T-helper 1 cell treated with Interleukin-12 subunit alpha and Interleukin-12 subunit beta and Interleukin-4 antibody, amounts not matched to agents 30 ng/mL and 1 ng/mL, for 36 hours (primary cell): ENCODE results near the gene CATSPERZ. TPM values are rescaled to one million over a fixed set of nuclear protein-coding genes. Genes with fewer than 3 reads are reported as not detected.

Experiments
- intact Hi-C: fragments of 100-400 bp; cut with micrococcal nuclease; formaldehyde crosslinking; loops from one replicate; pipeline ENCODE4 v1.15.1; 2024
- total RNA-seq: library from RNA; stranded (reverse); gene quantifications from 2 replicates; pipeline ENCODE4 v1.2.3, GENCODE V29; 2022

CATSPERZ gene
- total RNA-seq, 1 donor from 2014 or later, result not detected

DNA sequence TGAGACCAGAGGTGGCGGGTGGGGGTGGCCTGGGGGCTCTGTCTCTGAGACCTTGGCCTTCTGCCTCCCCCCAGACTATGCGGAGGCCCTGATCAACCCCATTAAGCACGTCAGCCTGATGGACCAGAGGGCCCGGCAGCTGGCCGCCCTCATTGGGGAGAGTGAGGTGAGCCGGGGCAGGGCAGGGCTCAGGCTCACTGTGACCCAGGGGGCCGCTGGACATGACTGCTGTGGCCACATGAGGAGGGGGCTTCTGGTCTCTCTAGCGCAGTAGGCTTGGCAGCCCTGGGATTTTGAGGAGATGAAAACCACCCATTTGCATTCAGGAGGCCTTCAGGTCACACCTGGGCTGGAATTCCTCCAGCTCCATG is 36.2 kb upstream of the CATSPERZ start:
- intact Hi-C loops, result no loop called here

DNA sequence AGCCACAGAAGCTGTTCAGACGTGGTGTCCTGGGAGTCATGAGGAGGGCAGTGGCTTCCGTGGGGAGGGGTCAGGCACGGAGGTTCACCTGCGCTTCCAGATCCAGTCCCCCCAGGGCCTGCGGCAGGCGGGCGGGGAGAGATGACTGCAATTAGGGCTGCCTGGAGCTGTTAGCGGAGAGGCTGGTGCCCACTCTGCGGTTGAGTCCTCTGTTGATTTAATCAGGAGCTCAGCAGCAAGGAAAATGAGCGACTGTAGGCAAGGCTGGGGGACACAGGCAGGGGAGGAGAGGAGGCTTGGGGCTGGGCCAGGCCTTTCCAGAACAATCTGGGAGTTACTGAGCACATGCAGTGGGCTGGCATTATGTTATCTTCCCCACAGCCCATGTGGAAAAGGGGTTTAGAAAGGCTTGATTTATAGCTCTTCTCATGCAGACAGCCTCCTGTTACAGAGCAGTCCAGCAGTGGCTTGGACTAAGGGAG is 35.7 kb upstream of the CATSPERZ start:
- intact Hi-C loops, result no loop called here

DNA sequence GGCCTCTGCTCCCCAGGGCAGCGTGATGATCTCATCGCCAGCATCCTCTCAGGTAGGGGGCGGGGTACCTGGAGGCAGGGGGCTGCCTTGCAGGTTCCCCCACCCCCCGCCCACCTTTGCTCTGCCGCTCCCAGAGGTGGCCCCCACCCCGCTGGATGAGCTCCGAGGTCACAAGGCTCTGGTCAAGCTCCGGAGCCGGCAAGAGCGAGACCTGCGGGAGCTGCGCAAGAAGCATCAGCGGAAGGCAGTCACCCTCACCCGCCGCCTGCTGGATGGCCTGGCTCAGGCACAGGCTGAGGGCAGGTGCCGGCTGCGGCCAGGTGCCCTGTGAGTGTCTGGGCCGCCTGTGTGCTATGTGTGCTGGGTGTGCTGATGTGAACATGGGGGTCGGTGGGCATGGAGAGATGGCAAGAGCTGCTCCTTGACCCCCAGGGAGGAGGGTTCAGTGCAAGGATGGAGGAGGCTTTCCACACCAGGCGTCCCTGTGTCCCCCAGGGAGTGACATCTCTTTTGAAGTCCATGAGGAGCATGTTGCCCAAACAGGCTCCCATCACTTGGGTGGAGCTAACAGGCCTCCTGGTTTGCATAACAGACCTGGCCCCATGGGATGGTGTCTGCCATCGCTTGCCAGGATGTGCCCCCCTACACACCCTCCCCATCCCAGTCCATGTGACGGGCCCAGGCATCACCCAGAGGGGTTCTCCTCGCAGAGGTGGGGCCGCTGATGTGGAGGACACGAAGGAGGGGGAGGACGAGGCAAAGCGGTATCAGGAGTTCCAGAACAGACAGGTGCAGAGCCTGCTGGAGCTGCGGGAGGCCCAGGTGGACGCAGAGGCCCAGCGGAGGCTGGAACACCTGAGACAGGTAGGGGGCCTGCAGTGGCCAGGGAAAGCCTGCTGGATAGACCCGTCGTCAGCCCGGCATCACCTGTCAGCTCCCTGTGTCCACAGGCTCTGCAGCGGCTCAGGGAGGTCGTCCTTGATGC is 34.7 kb upstream of the CATSPERZ start:
- intact Hi-C loops, result no loop called here

DNA sequence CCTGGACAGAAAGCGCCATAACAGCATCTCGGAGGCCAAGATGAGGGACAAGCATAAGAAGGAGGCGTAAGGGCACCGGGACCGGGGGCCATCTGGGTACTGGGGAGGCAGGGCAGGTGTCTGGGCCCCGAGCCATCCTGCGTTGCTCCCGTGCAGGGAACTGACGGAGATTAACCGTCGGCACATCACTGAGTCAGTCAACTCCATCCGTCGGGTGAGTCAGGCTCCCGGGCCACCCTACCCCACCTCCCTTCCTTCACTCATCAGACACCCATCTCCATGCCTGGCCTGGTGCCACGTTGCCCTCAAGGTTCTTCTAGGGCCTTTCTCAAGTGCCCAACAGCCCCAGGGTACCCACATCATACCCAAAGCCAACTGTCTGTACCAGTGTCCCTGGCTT is 33.8 kb upstream of the CATSPERZ start:
- intact Hi-C loops, result no loop called here

DNA sequence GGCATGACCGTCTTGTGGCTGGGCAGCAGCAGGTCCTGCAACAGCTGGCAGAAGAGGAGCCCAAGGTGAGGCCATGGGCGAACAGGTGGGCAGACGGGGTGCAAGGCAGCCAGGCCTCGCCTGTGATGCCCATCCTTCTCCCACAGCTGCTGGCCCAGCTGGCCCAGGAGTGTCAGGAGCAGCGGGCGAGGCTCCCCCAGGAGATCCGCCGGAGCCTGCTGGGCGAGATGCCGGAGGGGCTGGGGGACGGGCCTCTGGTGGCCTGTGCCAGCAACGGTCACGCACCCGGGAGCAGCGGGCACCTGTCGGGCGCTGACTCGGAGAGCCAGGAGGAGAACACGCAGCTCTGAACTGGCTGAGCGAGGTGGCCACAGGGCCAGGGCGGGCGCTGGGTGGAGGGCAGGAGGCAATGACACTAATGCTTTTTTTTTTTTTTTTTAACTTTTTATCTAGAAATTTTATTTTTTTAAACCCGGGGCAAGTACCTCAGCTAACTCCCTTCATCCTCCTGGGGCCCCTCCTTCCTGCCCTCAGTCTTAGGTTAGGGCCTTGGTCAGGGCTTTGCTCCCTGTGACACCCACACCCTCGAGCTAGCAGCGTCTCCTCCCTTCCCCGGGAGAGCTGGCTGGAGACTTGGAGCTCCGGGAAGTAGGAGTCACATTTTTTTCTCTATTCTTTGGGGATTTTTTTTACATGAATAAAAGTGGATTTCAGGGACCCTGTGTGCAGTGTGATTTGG is 32.8 kb upstream of the CATSPERZ start:
- intact Hi-C loops, result no loop called here

DNA sequence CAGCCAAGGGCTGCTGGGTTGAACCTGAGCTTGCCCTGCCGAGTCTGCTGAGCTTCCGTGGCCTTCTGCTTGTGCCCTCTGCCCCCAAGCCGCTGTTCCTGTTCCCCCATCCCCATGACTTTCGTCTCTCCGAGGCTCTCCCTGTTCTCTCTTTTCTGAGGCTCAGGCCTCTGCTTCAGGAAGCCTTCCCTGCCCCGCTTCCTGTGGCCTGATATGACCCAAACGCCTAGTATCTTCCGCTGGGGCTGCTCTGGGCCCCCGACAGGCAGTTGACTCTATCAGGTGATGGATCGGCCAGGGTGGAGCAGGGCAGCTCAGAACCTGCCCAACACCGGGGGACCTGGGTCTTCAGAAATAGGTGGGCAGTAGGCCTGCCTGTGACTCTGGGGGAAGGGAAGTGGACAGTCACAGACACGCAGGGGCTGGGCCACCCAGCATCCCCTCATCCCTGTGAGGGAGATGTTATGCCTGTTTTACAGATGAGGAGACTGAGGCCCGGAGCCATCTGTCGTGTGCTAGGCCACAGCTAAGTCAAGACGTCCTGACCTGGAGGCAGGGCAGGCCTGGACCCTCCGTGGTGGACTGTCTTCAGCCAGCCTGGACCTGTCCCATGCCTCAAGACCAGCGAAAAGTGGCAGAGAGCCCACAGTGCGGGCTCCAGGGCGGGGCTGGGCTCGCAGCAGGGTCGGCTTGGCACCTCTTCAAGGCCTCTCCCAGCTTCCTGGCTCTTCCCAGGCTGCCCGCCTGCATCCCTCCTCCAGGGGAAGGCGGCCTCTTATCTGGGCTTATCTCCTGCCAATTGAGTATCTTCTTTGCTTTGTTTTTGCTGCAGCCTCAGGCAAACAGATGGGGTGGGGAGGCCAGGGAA is 31.9 kb upstream of the CATSPERZ start:
- intact Hi-C loops, result loop anchor here (2.0 kb wide), 1 partner anchor 73 kb away; the partner anchor contains the start of gene CCDC88B

DNA sequence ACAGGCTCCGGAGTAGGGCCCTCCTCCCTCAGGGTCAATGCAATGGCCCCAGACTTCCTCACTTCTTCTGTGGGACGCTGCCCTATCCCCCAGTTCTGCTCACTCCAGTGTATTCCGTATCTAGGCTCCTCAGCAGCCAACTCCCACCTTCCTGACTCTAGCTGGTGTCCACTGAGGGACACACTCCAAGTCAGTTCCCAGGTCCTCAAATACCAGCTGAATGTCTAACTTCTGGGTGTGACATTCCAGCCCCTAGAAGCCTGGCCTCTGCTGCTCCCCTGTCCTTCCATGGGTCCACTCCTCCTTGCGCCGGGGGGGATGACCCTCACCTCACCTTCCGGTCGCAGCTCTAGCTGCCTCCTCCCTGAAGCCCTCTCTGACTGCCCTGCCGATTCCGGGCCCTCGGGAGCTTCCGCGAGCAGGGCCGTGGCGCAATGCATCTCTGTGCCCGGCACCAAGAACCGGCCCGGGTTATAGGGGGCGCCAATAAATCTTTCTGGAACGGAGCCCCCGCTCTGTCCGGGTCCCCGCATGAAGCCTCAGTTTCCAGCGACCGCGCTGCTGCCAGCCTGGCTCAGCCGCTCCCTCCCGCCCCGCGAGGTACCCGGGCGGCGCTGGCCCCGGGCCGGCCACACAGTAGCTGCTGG is 31.1 kb upstream of the CATSPERZ start:
- intact Hi-C loops, result loop anchor here (1.0 to 2.0 kb wide), 6 partner anchors 18 to 509 kb away; partner anchors contain the start of genes CCDC88B, DNAJC4, PLCB3 and PPP1R14B

DNA sequence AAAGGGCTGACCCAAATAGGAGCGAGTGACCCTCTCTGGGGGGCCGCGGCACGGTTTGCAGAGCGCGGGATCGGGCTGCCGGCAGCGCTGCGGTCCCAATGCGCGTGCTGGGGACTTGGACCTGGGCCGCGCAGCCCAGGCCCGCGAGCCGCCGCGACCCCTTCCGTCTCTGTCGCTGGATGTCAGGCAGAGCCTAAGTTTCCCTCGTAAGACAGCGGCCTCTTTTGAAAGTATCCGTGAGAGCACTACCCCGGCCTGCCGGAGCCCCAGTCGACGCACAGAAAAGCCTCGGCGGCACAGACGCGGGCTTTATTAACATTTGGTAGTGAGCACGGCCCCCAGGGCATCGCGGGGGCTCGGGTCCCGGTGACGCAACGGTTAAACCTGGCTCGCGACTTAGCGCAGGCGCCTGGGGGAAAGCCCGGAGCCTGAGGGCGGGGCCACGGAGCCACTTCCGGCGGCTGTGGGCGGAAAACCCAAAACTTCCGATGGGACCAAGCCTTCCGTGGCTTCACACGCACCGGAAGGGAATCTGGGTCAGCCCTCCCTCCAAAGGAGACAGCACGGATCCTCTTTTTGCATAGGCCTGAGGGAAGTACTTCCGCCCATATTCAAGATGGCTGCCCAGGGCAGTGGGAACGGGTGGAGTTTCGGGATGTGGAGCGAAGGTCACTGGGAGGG is 30.5 kb upstream of the CATSPERZ start:
- intact Hi-C loops, result loop anchor here (1.0 to 2.0 kb wide), 14 partner anchors 16 to 648 kb away; partner anchors contain the start of genes ATG2A, CCDC88B, DNAJC4 and ESRRA

DNA sequence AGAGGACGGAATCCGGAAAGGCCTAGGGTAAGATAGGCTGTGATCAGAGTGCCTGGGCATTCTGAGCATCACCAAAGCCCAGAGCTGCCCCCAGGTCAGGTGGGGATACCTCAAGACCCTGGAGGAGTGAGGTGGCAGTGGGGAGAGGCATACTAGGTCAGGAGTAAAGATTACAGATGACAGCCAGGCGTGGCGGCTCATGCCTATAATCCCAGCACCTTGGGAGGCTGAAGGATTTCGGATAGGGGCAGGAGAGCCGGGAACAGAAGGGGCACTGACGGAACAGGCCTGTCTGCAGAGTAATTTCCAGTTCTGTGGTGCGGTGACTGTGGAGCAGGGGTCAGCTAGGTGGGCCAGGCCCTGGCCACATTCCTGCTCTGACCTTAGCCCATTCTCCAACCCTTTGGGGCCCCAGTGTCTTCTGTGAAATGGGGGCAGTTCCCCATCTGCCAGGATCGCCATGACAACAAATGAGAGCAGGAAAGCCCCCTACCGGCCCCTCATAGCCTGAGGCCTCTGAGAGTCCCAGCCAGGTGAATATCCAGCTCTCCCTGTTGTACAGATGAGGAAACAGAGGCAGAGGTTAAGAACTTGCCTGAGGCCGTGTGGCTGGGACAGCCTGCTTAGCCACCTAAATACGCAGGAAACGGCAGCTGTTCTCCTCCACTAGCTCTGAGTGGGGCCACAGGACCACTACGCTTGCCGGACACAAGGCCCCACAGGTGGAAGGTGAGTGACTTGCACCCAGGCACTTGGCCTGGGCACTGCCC is 24.9 kb upstream of the CATSPERZ start:
- intact Hi-C loops, result no loop called here

DNA sequence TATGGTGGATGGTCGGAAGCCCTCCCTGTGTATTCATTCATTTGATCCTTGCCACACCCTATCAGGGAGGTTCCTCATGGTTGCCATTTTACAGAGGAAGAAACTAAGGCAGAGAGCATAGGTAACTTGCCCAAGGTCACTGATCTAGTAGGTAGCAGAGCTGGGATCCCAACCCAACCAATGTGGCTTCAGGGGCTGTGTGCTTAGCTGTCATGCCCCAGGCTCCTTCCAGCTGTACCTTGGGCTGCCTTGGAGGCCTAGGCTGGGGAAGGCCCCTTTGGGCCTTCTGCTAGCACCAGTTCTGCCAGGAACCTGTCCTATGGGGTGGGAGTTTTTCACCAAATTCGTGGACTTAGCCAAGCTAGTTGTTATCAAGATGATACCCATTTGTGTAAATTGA is 24.3 kb upstream of the CATSPERZ start:
- intact Hi-C loops, result no loop called here

DNA sequence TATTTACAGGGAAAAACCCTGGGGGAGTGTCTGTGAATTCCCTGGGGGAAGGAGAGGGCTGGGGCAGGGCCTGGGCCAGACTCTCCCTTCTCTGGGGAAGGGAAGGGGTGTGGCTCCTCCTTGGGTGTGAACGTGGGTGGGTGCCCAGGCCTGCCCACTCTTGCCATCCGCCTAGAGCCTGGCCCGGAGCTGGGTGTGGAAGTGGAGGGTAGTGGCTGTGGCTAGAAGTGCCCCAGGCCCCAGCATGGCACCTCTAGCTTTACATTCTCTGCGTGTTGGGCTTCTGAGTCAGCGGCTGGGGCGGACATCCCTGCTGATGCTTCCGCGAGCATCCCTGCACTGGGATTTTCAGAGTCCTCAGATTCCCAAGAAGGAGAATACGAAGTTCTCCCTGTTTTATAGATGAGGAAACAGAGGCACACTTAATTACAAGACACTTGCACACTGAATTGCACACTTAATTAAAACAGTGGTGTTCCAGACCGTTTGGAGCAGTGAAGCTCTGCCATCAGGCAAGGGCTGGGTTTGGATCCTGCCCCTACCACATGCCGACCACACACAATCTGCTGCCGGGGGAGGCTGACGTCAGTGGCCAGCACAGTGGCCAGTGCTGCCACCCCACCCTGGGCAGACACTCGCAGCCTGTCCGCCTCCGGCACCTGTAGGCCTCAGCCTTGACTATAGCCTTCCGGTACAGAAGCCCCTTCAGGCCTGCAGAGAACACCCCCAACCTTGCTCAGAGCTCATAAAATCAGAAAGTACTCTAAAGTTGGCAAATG is 23.3 kb upstream of the CATSPERZ start:
- intact Hi-C loops, result no loop called here

DNA sequence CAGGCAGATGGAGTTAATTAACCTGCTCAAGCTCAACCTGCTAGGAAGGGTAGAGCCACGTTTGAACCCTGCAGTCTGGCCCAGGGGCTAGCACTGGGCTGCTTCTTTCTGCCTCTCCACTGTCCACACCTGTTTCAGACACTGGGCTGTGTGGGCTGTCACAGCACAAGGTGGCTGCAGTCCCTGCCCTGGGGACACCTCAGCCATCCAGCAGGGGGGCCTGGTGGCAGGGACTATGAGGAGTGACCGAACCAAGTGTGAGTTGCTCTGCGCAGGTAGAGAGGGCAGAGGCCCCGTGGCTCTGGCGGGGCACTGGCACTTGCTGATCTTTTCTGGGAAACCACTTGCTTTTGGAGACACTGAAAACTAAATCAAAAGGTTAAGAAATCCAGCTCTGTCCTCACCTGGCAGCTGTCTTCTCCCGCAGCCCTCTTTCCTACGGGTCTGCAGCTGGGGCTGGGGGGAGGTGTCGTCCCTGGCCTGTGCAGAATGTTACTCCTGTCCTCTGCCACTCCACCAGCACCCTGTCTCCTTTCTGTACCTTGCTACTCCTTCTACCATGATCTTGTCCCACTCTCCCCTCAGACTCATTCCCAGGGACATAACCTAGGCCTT is 21.5 kb upstream of the CATSPERZ start:
- intact Hi-C loops, result no loop called here

DNA sequence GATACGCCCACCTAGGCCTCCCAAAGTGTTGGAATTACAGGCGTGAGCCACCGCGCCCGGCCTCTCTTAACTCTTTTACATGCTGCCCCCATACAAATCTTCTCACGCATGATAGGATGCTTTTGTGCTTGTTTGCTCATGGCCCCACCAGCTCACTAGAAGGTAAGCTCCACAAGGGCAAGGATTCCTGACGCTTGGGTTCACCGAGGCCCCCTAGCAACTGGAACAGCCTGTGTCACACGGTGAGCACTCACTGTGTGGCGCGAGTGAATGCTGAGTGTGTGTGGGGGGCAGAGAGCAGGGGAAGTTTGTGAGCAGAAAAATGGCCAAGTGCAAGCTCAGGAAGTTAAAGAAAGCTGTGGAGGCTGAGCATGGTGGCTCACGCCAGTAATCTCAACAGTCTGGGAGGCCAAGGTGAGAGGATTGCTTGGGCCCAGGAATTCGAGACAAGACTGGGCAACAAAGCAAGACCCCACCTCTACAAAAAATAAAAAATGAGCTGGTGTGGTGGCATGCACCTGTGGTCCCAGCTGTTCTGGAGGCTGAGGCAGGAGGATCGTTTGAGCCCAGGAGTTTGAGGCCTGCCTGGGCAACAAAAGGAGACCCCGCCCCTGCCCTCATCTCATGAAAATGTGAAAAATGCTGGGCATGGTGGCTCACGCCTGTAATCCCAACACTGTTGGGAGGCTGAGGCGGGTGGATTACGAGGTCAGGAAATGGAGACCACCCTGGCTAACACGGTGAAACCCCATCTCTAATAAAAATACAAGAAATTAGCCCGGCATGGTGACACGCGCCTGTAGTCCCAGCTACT is 18.0 kb upstream of the CATSPERZ start:
- intact Hi-C loops, result no loop called here

DNA sequence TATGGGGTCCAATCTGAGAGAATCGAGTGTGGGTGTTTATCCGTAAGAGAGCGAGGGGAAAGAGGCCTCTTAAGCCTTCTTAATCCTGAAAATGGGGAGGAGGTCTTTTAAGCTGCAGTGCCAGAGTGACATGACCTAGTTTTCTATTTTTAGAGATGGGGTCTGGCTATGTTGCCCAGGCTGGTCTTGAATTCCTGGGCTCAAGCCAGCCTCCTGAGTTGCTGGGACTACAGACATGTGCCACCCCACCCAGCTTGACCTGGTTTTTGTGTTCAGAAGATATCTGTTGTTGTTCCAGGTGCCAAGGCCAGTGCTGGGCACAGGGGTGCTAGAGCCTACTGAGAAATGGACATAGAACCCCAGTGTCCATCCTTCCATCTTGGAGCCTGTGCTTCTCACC is 17.1 kb upstream of the CATSPERZ start:
- intact Hi-C loops, result no loop called here

DNA sequence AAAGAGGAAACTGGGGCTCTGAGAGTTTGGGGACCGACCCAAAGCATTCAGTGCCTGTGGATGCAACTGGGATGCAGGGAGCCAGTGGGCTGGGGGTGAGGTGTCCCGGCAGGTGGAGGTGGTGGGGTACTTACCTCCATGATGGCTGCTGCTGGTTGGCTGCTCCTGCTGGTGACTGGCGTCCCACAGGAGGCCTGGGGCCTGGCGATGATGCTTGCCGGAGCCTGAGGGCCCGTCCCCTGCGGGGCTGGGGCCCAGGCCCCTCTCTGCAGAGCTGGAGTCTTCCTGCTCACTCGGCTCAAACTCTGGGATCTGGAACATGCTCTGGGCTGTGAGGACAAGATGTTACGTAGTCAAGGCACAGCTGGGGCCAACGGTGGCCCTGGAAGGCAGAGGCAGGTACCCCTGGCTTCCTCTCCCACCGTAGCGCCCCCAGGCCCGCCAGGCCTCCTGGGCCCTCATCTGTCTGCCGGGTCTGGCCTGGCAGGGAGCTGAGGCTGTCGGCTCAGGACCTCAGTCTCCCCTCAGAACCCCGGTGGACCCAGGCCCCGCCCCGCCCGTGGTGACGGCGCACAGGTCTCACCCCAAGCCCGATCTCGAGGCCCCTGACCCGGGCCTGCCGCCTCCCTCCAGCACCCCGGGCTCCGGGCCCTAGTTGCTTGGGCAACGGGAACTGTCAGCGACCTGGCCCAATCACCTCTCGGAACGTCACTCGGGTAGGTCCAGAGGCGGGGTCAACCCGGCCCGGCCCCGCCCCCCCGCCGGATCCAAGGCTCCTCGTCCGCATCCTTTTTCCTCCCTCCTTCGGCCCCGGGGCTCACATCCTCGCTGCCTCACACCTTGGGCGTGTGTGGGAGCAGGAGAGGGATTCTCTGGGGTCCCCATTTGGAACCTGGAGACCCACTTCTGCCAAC is 15.9 kb upstream of the CATSPERZ start, which contains the start of gene BAD:
Gene BAD, minus strand, starts transcription at position 618 of the 914 bp plus-strand sequence. Its CDS starts 297 bp downstream, at position 321.
- intact Hi-C loops, result loop anchor here (1.0 kb wide), 4 partner anchors 33 to 99 kb away; partner anchors contain the start of gene PLCB3
